DOHH2 (cell line): ENCODE data around the gene PPFIA1.

ENCODE experiments used
- EZH2phosphoT487 ChIP-seq: fragments of 200-600 bp; sonication (generic); IDR thresholded peaks from 2 replicates; pipeline ENCODE4 v1.6.1; 2017; ENCODE audit warnings: borderline replicate concordance, mild to moderate bottlenecking, antibody characterized with exemption, low read length, moderate library complexity, mixed read lengths
- TF ChIP-seq, protein P1 (sequence below): fragments of 200-600 bp; sonication (generic); IDR thresholded peaks from one replicate; pipeline ENCODE4 v1.5.1; 2014; ENCODE audit warnings: antibody characterized with exemption, mild to moderate bottlenecking, low read depth, low read length; ENCODE audit not compliant: poor library complexity, severe bottlenecking

DNA sequence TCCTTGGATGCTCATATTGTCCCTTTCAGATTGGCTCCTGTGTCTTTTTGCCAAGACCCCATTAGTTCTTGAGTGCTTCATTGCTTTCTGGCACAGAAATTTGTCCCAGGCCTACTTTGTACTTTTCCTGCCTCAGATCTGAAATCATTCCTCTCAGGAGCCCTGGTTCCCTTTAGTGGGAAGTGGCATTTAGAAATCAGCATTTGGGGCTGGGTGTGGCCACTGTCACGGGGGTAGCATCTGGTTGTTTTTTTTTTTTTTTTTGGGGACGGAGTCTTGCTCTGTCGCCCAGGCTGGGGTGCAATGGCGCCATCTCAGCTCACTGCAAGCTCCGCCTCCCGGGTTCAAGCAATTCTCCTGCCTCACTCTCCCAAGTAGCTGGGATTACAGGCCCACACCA lies 18.2 kb downstream of the PPFIA1 start:
- TF ChIP-seq, protein P1, sequence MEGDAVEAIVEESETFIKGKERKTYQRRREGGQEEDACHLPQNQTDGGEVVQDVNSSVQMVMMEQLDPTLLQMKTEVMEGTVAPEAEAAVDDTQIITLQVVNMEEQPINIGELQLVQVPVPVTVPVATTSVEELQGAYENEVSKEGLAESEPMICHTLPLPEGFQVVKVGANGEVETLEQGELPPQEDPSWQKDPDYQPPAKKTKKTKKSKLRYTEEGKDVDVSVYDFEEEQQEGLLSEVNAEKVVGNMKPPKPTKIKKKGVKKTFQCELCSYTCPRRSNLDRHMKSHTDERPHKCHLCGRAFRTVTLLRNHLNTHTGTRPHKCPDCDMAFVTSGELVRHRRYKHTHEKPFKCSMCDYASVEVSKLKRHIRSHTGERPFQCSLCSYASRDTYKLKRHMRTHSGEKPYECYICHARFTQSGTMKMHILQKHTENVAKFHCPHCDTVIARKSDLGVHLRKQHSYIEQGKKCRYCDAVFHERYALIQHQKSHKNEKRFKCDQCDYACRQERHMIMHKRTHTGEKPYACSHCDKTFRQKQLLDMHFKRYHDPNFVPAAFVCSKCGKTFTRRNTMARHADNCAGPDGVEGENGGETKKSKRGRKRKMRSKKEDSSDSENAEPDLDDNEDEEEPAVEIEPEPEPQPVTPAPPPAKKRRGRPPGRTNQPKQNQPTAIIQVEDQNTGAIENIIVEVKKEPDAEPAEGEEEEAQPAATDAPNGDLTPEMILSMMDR: no peak
- TF ChIP-seq EZH2phosphoT487: no peak
